PFSK-1 (cell line): ENCODE measurements around the gene RNF41.
A peak's percentile ranks its signal among the peaks of the same experiment; 100 is the strongest.

Experiments
- FOXP2 ChIP-seq: optimal IDR thresholded peaks from 2 replicates; pipeline ENCODE3; 2011; ENCODE audit warnings: borderline replicate concordance, control low read depth, inconsistent platforms; ENCODE audit not compliant: insufficient read depth; ENCODE audit errors: extremely low read length, extremely low read depth
- POLR2AphosphoS5 ChIP-seq: IDR thresholded peaks from 2 replicates; pipeline ENCODE4 v1.6.1; 2012; ENCODE audit warnings: low read depth, mild to moderate bottlenecking, control low read depth, low read length, moderate library complexity
- SIN3A ChIP-seq: IDR thresholded peaks from 2 replicates; pipeline ENCODE4 v1.6.1; 2012; ENCODE audit warnings: mild to moderate bottlenecking, low read length, moderate library complexity, borderline replicate concordance; ENCODE audit not compliant: insufficient read depth
- TAF1 ChIP-seq: IDR thresholded peaks from 2 replicates; pipeline ENCODE4 v1.6.1; 2012; ENCODE audit warnings: low read length, control low read depth, borderline replicate concordance; ENCODE audit not compliant: insufficient read depth
- TF ChIP-seq, protein P1 (sequence below), 2 experiments: IDR thresholded peaks; 2 replicates each; pipeline versions ENCODE4 v1.6.1 to v1.8.0; 2011 to 2012; ENCODE audit warnings: low read depth in 2 of 2, low read length in 2 of 2, control low read depth in 1 of 2, inconsistent platforms in 1 of 2, mild to moderate bottlenecking in 1 of 2, moderate library complexity in 1 of 2; ENCODE audit not compliant: insufficient read depth in 1 of 2

DNA sequence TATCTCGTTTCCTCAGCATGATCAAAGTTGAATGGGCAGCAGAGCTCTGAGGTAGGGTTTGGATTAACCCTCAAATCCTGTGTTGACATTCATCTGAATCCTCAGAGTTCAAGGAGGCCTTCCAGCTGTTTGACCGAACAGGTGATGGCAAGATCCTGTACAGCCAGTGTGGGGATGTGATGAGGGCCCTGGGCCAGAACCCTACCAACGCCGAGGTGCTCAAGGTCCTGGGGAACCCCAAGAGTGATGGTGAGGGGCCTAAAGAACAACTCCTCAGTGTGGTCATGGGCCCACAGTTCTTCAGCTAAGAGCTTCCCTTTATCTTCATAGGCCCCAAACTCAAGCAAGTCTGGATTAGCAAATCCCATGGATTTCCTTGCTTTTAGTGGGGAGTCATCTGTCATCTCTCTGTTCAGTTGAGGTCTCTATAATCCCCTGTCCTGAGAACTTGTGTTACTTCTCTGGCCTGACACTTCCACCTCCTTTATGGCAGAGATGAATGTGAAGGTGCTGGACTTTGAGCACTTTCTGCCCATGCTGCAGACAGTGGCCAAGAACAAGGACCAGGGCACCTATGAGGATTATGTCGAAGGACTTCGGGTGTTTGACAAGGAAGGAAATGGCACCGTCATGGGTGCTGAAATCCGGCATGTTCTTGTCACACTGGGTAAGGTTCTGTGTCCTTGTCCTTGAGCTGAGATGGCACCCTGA lies 62.1 kb downstream of the RNF41 start:
- TF ChIP-seq POLR2AphosphoS5 (peak; percentile 7; the same call in 1 of the 2 replicates), SIN3A (no peak), TAF1 (no peak), FOXP2 (no peak)
- TF ChIP-seq, protein P1, sequence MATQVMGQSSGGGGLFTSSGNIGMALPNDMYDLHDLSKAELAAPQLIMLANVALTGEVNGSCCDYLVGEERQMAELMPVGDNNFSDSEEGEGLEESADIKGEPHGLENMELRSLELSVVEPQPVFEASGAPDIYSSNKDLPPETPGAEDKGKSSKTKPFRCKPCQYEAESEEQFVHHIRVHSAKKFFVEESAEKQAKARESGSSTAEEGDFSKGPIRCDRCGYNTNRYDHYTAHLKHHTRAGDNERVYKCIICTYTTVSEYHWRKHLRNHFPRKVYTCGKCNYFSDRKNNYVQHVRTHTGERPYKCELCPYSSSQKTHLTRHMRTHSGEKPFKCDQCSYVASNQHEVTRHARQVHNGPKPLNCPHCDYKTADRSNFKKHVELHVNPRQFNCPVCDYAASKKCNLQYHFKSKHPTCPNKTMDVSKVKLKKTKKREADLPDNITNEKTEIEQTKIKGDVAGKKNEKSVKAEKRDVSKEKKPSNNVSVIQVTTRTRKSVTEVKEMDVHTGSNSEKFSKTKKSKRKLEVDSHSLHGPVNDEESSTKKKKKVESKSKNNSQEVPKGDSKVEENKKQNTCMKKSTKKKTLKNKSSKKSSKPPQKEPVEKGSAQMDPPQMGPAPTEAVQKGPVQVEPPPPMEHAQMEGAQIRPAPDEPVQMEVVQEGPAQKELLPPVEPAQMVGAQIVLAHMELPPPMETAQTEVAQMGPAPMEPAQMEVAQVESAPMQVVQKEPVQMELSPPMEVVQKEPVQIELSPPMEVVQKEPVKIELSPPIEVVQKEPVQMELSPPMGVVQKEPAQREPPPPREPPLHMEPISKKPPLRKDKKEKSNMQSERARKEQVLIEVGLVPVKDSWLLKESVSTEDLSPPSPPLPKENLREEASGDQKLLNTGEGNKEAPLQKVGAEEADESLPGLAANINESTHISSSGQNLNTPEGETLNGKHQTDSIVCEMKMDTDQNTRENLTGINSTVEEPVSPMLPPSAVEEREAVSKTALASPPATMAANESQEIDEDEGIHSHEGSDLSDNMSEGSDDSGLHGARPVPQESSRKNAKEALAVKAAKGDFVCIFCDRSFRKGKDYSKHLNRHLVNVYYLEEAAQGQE (IDR thresholded peaks at IDR 0.05; ENCODE audit: insufficient read depth in 1 of 2, low read depth in 2 of 2, low read length in 2 of 2), result no peak
